A673 (cell line): ENCODE data around the gene SRRM4. TPM values are rescaled to one million over a fixed set of nuclear protein-coding genes. Genes with fewer than 3 reads are reported as not detected.

Experiments used
- BruUV-seq: library from RNA; stranded (reverse); fragments of 400-500 nt; replicated peaks from 2 replicates; lab custom pipeline; 2021; lab: Mats Ljungman, UMichigan
- CTCF ChIA-PET: fragments of 300-600 bp; sonication (Branson Sonifier 250); formaldehyde crosslinking; loops from one replicate; lab custom pipeline; 2022; ENCODE audit warnings: antibody characterized with exemption; lab: Charles Lee
- POLR2A ChIA-PET: fragments of 300-600 bp; sonication (Branson Sonifier 250); formaldehyde crosslinking; loops from one replicate; lab custom pipeline; 2022; ENCODE audit warnings: antibody characterized with exemption; ENCODE audit not compliant: low non-redundant PET; lab: Charles Lee
- DNase-seq: peaks from one replicate; pipeline ENCODE4 v3.0.0-alpha.2; 2015; ENCODE audit warnings: low spot score
- H3K27ac ChIP-seq: fragments of 200-600 bp; sonication (generic); 2 replicates; pipeline ENCODE4 v1.5.1; 2016; ENCODE audit warnings: mixed run types, low read depth, mild to moderate bottlenecking, mixed read lengths, antibody characterized with exemption, low read length; ENCODE audit not compliant: poor library complexity, severe bottlenecking
- H3K27me3 ChIP-seq: fragments of 200-600 bp; sonication (generic); replicated peaks from 2 replicates; pipeline ENCODE4 v1.6.1; 2017; ENCODE audit warnings: mixed run types, low read depth, mild to moderate bottlenecking, mixed read lengths, antibody characterized with exemption, low read length; ENCODE audit not compliant: insufficient read depth, poor library complexity
- H3K36me3 ChIP-seq: fragments of 200-600 bp; sonication (generic); 2 replicates; pipeline ENCODE4 v1.6.1; 2016; ENCODE audit warnings: mixed run types, mild to moderate bottlenecking, mixed read lengths, antibody characterized with exemption, low read length; ENCODE audit not compliant: insufficient read depth, poor library complexity, severe bottlenecking
- H3K4me1 ChIP-seq: fragments of 200-600 bp; sonication (generic); 2 replicates; pipeline ENCODE4 v1.6.1; 2017; ENCODE audit warnings: mixed run types, mild to moderate bottlenecking, mixed read lengths, antibody characterized with exemption, low read length; ENCODE audit not compliant: insufficient read depth, poor library complexity, severe bottlenecking
- H3K4me3 ChIP-seq: fragments of 200-600 bp; sonication (generic); 2 replicates; pipeline ENCODE4 v1.5.1; 2016; ENCODE audit warnings: low read depth, mixed run types, mild to moderate bottlenecking, mixed read lengths, low read length; ENCODE audit not compliant: poor library complexity, severe bottlenecking
- H3K9me3 ChIP-seq: fragments of 200-600 bp; sonication (generic); 2 replicates; pipeline ENCODE4 v1.6.1; 2016; ENCODE audit warnings: mixed run types, low read depth, mild to moderate bottlenecking, mixed read lengths, antibody characterized with exemption, low read length; ENCODE audit not compliant: poor library complexity, severe bottlenecking
- EZH2 ChIP-seq: fragments of 200-600 bp; sonication (generic); IDR thresholded peaks from 2 replicates; pipeline ENCODE4 v1.6.1; 2017; ENCODE audit warnings: borderline replicate concordance, low read depth, mild to moderate bottlenecking, mixed read lengths, antibody characterized with exemption, low read length; ENCODE audit not compliant: poor library complexity, severe bottlenecking
- intact Hi-C: fragments of 100-400 bp; cut with micrococcal nuclease; formaldehyde crosslinking; loops from one replicate; pipeline ENCODE4 v1.10.0; 2022; ENCODE audit not compliant: unreplicated experiment
- total RNA-seq: library from RNA; stranded (reverse); gene quantifications from 2 replicates; pipeline ENCODE4 v1.2.3, GENCODE V29; 2021
- TF ChIP-seq, protein P1 (sequence below): fragments of 300-800, 200-600 bp; sonication (generic); conservative IDR thresholded peaks from 2 replicates; pipeline ENCODE4 v1.5.1; 2017; ENCODE audit warnings: low read depth, mild to moderate bottlenecking, antibody characterized with exemption, low read length, moderate library complexity, mixed read lengths

SRRM4 gene
- total RNA-seq, 1 experiment from 2014 or later = not detected

DNA sequence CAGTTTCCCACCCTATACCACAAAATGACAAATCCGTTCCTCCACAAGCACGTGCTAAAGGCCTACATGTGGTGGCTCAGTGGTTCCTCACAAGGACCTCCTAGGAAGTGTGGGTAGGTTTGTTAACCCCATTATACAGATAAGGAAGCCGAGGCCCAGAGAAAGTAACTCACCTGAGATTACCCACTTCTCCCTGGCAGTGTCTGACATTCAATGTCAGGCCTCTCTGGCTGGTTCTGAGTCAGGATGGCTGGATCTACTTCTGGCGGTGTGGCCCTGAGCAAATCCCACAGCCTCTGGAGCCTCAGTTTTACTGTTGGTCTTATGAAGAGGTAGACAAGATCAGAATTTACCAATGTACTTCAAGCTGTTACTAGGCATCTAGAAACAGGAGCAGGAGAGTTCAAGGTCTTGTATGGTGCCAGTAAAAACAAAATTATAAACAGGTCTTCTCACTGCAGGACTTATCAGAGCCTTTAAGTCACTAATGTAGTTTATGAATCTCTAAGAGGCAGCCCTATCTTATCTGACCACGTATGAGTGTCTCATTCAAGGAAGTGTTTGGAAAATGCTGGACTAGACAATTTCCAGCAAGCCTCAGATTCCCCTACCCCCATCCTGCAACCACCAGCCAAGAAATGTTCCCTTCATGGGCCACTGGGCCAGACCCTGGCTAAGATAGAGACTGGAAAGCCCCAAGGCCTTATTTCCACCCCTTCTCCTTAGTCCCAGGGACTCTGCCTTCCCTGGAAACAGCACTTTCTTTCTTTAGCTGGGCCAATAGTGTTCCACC, 201.6 kb downstream of the SRRM4 start:
- no TSS peak for BruUV-seq
- no peaks in the 10 kb centered on the region for H3K9me3 ChIP-seq
- peaks cover 29% of the 10 kb centered on the region for H3K27me3 ChIP-seq
- no peak overlapping the region for H3K4me3 ChIP-seq
- CTCF ChIA-PET = no interaction called here
- TF ChIP-seq, protein P1, sequence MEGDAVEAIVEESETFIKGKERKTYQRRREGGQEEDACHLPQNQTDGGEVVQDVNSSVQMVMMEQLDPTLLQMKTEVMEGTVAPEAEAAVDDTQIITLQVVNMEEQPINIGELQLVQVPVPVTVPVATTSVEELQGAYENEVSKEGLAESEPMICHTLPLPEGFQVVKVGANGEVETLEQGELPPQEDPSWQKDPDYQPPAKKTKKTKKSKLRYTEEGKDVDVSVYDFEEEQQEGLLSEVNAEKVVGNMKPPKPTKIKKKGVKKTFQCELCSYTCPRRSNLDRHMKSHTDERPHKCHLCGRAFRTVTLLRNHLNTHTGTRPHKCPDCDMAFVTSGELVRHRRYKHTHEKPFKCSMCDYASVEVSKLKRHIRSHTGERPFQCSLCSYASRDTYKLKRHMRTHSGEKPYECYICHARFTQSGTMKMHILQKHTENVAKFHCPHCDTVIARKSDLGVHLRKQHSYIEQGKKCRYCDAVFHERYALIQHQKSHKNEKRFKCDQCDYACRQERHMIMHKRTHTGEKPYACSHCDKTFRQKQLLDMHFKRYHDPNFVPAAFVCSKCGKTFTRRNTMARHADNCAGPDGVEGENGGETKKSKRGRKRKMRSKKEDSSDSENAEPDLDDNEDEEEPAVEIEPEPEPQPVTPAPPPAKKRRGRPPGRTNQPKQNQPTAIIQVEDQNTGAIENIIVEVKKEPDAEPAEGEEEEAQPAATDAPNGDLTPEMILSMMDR = no peak
- TF ChIP-seq EZH2 = no peak
- no peaks in the 10 kb centered on the region for H3K4me1 ChIP-seq
- intact Hi-C loops = no loop called here
- no peak for DNase-seq
- no peak overlapping the region for H3K27ac ChIP-seq
- H3K36me3 ChIP-seq = no peaks in the 10 kb centered on the region
- POLR2A ChIA-PET = no interaction called here

DNA sequence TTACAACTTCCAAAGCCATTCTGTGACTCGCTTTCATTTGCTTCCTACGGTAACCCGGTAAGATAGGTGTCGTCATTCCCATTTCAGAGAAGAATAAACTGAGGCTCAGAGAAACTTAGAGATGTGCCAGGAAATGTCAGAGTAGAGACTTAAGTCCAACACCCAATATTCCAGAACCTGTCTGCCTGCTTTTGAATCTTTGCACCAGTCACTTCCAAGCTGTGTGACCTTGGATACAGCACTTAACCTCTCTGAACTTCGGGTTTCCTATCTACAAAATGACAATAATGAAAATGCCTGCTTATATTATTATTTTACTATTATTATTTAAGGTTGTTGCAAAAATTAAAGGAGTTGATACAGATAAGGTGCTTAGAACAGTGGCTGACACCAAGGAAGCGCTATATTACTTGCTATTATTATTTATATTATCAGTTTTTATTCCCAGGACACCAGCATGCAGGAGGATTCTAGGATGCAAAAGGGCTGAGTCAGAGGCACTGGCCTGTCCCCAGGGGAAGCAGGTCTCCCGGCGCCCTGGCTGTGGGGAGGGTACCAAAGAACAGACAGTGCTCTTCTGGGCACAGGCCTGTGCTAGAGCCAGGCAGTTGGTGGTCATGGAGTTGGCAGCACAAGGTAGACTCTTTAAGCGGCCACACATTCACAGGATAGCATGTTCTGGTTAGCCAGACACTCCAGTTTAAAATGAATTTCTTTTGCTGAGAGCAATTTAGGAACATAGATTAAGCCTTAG, 202.8 kb downstream of the SRRM4 start:
- no peak overlapping the region for H3K4me3 ChIP-seq
- H3K27me3 ChIP-seq = peaks cover 17% of the 10 kb centered on the region
- ChIA-PET POLR2A (interaction anchor here (0.7 kb wide), 1 partner anchor 8 kb away, joined by 3 read pairs; no protein-coding TSS in a partner anchor), CTCF (no interaction called here)
- no TSS peak for BruUV-seq
- H3K27ac ChIP-seq = no peak overlapping the region
- intact Hi-C loops = no loop called here
- H3K4me1 ChIP-seq = no peaks in the 10 kb centered on the region
- DNase-seq = no peak
- H3K36me3 ChIP-seq = no peaks in the 10 kb centered on the region
- no peak for TF ChIP-seq EZH2
- TF ChIP-seq, protein P1 = no peak
- H3K9me3 ChIP-seq = no peaks in the 10 kb centered on the region

DNA sequence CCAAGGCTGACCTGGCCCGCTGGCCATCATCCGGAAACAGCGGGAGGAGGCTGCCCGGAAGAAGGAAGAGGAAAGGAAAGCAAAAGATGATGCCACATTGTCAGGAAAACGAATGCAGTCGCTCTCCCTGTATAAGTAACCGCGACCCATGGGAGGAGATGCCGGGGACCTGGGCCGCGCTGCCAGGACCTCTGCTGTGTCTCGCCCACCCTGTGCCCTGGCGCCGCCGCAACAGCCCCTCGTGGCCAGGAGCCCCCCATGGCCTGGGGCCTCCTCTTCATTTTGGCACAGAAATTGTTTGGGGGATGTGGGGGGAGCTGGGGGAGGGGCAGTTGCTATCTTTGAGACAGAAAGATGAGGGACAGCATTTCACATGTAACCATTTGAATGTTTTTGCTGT, 213.9 kb downstream of the SRRM4 start:
- no peak for DNase-seq
- no peaks in the 10 kb centered on the region for H3K9me3 ChIP-seq
- no peak overlapping the region for H3K4me3 ChIP-seq
- peaks cover 7% of the 10 kb centered on the region for H3K27me3 ChIP-seq
- no TSS peak for BruUV-seq
- ChIA-PET POLR2A (no interaction called here), CTCF (no interaction called here)
- no peak overlapping the region for H3K27ac ChIP-seq
- TF ChIP-seq, protein P1 = no peak
- no peak for TF ChIP-seq EZH2
- H3K4me1 ChIP-seq = no peaks in the 10 kb centered on the region
- H3K36me3 ChIP-seq = no peaks in the 10 kb centered on the region
- intact Hi-C loops = no loop called here
